Measurements from ENCODE around the gene HOXD9. TPM values are rescaled to one million over a fixed set of nuclear protein-coding genes. Genes with fewer than 3 reads are reported as not detected.

Gene HOXD9
- total RNA-seq, 4 donors from 2014 or later, result 0.47 to 2.9 (median 1.2) TPM

DNA sequence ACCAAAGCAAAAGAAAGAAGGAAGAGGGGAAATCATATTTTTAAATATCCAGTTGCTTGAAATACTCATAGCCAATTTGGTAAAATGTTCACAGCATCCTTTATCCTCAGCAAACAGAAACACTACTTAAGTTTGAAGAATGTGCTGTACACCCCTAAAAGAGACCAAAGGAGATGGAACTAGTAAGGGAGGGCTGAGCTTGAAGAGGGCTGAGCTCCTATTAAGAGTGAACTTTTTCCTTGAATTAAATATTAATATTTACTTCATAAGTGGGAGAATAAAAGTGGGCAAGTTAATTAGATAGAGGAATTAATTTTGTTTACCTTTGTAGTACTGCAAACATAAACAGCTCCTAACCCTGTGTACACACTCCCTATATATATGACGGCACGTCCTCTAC is 45.7 kb upstream of the HOXD9 start:
- no peak for TF ChIP-seq POLR2A (IDR thresholded peaks at IDR 0.05)
- TF ChIP-seq POLR2AphosphoS5 (IDR thresholded peaks at IDR 0.05), result no peak
- TF ChIP-seq EP300 (IDR thresholded peaks at IDR 0.05), result no peak
- TF ChIP-seq, protein P1, sequence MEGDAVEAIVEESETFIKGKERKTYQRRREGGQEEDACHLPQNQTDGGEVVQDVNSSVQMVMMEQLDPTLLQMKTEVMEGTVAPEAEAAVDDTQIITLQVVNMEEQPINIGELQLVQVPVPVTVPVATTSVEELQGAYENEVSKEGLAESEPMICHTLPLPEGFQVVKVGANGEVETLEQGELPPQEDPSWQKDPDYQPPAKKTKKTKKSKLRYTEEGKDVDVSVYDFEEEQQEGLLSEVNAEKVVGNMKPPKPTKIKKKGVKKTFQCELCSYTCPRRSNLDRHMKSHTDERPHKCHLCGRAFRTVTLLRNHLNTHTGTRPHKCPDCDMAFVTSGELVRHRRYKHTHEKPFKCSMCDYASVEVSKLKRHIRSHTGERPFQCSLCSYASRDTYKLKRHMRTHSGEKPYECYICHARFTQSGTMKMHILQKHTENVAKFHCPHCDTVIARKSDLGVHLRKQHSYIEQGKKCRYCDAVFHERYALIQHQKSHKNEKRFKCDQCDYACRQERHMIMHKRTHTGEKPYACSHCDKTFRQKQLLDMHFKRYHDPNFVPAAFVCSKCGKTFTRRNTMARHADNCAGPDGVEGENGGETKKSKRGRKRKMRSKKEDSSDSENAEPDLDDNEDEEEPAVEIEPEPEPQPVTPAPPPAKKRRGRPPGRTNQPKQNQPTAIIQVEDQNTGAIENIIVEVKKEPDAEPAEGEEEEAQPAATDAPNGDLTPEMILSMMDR (IDR thresholded peaks at IDR 0.05), result no peak
- H3K4me1 ChIP-seq, result peaks cover 0 to 30% (median 9%) of the 10 kb centered on the region in 3 donors
- ATAC-seq, result no peak
- no peaks in the 10 kb centered on the region for H3K36me3 ChIP-seq
- H3K27ac ChIP-seq, result no peak overlapping the region
- H3K9me3 ChIP-seq, result peaks cover 0 to 25% (median 0%) of the 10 kb centered on the region in 3 donors
- peaks cover 100% of the 10 kb centered on the region for H3K27me3 ChIP-seq
- WGBS, 2 donors (ENCODE audit: low coverage in 1 of 2), result 11% methylated on average over 2 of the region's 2 CpGs
- H3K4me3 ChIP-seq, result no peak overlapping the region

DNA sequence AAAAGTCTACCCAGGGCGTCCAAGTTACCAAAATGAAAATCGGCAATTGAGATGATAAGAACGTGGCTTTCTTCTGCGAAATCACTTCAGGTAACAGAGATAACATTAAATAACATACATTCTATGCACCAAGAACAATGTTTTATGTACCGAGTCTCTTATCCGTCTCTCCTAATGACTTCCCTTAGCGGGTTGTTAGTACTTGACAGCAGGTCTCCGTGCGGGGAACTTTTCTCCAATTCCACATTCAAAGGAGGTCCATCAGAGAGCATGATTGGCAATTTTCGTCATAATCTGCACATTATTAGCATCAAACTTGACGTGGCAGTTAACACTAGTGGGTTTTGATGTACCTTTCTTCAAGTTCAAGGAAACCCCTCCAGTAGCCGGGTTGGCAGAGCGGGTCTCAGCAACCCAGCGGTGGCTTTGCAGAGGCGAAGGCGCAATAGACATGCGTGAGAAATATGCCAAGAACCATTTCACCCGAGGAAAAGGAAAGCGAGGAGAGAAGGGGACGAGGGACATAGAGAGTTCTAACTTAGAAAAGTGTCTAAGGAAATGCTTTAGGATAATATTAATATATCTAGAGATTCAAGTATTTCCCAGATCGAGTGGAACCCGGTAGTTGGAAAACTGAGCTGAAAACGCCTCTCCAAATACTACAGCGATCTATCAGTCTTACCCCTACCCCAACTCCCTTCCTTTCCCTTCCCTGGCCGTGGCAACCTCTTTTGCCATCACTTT is 43.8 kb upstream of the HOXD9 start:
- H3K4me1 ChIP-seq, result peaks cover 0 to 40% (median 16%) of the 10 kb centered on the region in 3 donors
- WGBS, 2 donors (ENCODE audit: low coverage in 1 of 2), result 6 to 8% methylated on average over 20 to 25 of the region's 25 CpGs

GRCh38 chr2:176079285-176079830 is 43.2 kb upstream of the HOXD9 start:
- no peaks in the 10 kb centered on the region for H3K36me3 ChIP-seq
- no peak for ATAC-seq
- peaks cover 0 to 30% (median 0%) of the 10 kb centered on the region in 3 donors for H3K9me3 ChIP-seq
- peaks cover 0 to 40% (median 16%) of the 10 kb centered on the region in 3 donors for H3K4me1 ChIP-seq
- H3K27ac ChIP-seq, result no peak overlapping the region
- peak overlapping the region in 1 of 2 donors; percentile 32 for H3K4me3 ChIP-seq
- WGBS, 2 donors (ENCODE audit: low coverage in 1 of 2), result 0 to 4% methylated on average over 3 to 21 of the region's 30 CpGs
- no peak for TF ChIP-seq POLR2A (IDR thresholded peaks at IDR 0.05)
- H3K27me3 ChIP-seq, result peaks cover 100% of the 10 kb centered on the region

More for the DNA sequence above, 43.8 kb upstream of the HOXD9 start:
- ATAC-seq, result no peak
- no peak for TF ChIP-seq POLR2AphosphoS5 (IDR thresholded peaks at IDR 0.05)
- Histone ChIP-seq H3K9me3 (peaks cover 0 to 30% (median 0%) of the 10 kb centered on the region in 3 donors), H3K4me3 (no peak overlapping the region), H3K27me3 (peaks cover 100% of the 10 kb centered on the region), H3K27ac (no peak overlapping the region), H3K36me3 (no peaks in the 10 kb centered on the region)

DNA sequence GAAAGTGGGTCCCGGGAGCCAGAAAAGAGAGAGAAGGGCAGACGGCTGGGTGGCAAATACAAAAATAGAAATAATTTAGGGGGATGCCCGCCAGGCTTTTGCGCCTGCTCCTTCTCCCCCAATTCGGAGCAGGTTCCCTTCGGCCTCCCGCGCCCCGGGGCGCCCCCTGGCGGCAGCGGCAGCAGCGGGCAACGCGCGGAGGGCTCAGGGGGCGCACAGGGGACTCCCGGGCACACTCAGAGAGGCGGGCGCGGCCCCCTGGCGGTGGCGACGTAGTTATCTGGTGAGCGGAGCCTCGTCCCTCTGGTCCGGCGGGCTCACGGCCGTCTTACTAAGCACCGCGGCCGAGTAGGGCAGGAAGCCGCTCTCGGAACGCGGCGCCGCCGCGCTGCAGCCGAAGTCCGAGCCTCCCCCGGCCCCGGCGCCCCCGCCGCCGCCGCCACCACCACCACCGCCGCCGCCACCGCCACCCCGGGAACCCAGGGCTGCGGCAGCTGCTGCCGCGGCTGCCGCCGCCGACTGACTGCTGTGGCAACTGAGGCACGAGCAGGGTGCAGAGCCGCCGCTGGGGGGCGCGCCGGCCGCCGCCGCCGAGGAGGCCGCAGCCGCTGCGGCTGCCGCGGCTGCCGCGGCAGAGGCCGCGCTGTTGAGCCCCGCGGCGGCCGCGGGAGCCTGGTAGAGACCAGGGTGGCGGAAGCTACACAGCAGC is 42.5 kb upstream of the HOXD9 start:
- ATAC-seq, result peak; percentile 38
- no peak for TF ChIP-seq POLR2A (IDR thresholded peaks at IDR 0.05)
- TF ChIP-seq, protein P1 (IDR thresholded peaks at IDR 0.05), result peak in 3 of 4 experiments; percentile 18 to 62 (median 32)
- 0% methylated on average over 2 of the region's 86 CpGs; no CpG with 5 or more reads in 1 of the 2 donors for WGBS, 2 donors (ENCODE audit: low coverage in 1 of 2)
- peaks cover 0 to 30% (median 0%) of the 10 kb centered on the region in 3 donors for H3K9me3 ChIP-seq
- peak overlapping the region in 1 of 2 donors; percentile 32 for H3K4me3 ChIP-seq
- H3K27me3 ChIP-seq, result peaks cover 100% of the 10 kb centered on the region
- H3K36me3 ChIP-seq, result no peaks in the 10 kb centered on the region
- H3K27ac ChIP-seq, result no peak overlapping the region
- H3K4me1 ChIP-seq, result peaks cover 0 to 46% (median 20%) of the 10 kb centered on the region in 3 donors

GRCh38 chr2:176080540-176081375 is 41.8 kb upstream of the HOXD9 start:
- Histone ChIP-seq H3K4me1 (peaks cover 0 to 54% (median 25%) of the 10 kb centered on the region in 3 donors), H3K27me3 (peaks cover 100% of the 10 kb centered on the region), H3K27ac (no peak overlapping the region), H3K4me3 (peak overlapping the region in 1 of 2 donors; percentile 32), H3K36me3 (no peaks in the 10 kb centered on the region), H3K9me3 (peaks cover 0 to 26% (median 0%) of the 10 kb centered on the region in 3 donors)
- WGBS, 2 donors (ENCODE audit: low coverage in 1 of 2), result 10% methylated on average over 12 to 25 of the region's 68 CpGs
- ATAC-seq, result peak; percentile 16
- TF ChIP-seq POLR2A (IDR thresholded peaks at IDR 0.05) (no peak), POLR2AphosphoS5 (IDR thresholded peaks at IDR 0.05) (no peak), EP300 (IDR thresholded peaks at IDR 0.05) (no peak)
- TF ChIP-seq, protein P1 (IDR thresholded peaks at IDR 0.05), result no peak
